A673 (cell line): Measurements from ENCODE around the gene FAM180A. TPM values are rescaled to one million over a fixed set of nuclear protein-coding genes. Genes with fewer than 3 reads are reported as not detected.
"Not testable (repeated sequence)": the region's sequence is repeated elsewhere in the genome, so short reads cannot be mapped to it uniquely, and the experiment has no call there.

Experiments
- BruUV-seq: library from RNA; stranded (reverse); fragments of 400-500 nt; replicated peaks from 2 replicates; lab custom pipeline; 2021; lab: Mats Ljungman, UMichigan
- CTCF ChIA-PET: fragments of 300-600 bp; sonication (Branson Sonifier 250); formaldehyde crosslinking; loops from one replicate; lab custom pipeline; 2022; ENCODE audit warnings: antibody characterized with exemption; lab: Charles Lee
- POLR2A ChIA-PET: fragments of 300-600 bp; sonication (Branson Sonifier 250); formaldehyde crosslinking; loops from one replicate; lab custom pipeline; 2022; ENCODE audit warnings: antibody characterized with exemption; ENCODE audit not compliant: low non-redundant PET; lab: Charles Lee
- DNase-seq: peaks from one replicate; pipeline ENCODE4 v3.0.0-alpha.2; 2015; ENCODE audit warnings: low spot score
- H3K27ac ChIP-seq: fragments of 200-600 bp; sonication (generic); 2 replicates; pipeline ENCODE4 v1.5.1; 2016; ENCODE audit warnings: mixed run types, low read depth, mild to moderate bottlenecking, mixed read lengths, antibody characterized with exemption, low read length; ENCODE audit not compliant: poor library complexity, severe bottlenecking
- H3K27me3 ChIP-seq: fragments of 200-600 bp; sonication (generic); replicated peaks from 2 replicates; pipeline ENCODE4 v1.6.1; 2017; ENCODE audit warnings: mixed run types, low read depth, mild to moderate bottlenecking, mixed read lengths, antibody characterized with exemption, low read length; ENCODE audit not compliant: insufficient read depth, poor library complexity
- H3K36me3 ChIP-seq: fragments of 200-600 bp; sonication (generic); 2 replicates; pipeline ENCODE4 v1.6.1; 2016; ENCODE audit warnings: mixed run types, mild to moderate bottlenecking, mixed read lengths, antibody characterized with exemption, low read length; ENCODE audit not compliant: insufficient read depth, poor library complexity, severe bottlenecking
- H3K4me1 ChIP-seq: fragments of 200-600 bp; sonication (generic); 2 replicates; pipeline ENCODE4 v1.6.1; 2017; ENCODE audit warnings: mixed run types, mild to moderate bottlenecking, mixed read lengths, antibody characterized with exemption, low read length; ENCODE audit not compliant: insufficient read depth, poor library complexity, severe bottlenecking
- H3K4me3 ChIP-seq: fragments of 200-600 bp; sonication (generic); 2 replicates; pipeline ENCODE4 v1.5.1; 2016; ENCODE audit warnings: low read depth, mixed run types, mild to moderate bottlenecking, mixed read lengths, low read length; ENCODE audit not compliant: poor library complexity, severe bottlenecking
- H3K9me3 ChIP-seq: fragments of 200-600 bp; sonication (generic); 2 replicates; pipeline ENCODE4 v1.6.1; 2016; ENCODE audit warnings: mixed run types, low read depth, mild to moderate bottlenecking, mixed read lengths, antibody characterized with exemption, low read length; ENCODE audit not compliant: poor library complexity, severe bottlenecking
- CTCF ChIP-seq: fragments of 300-800, 200-600 bp; sonication (generic); conservative IDR thresholded peaks from 2 replicates; pipeline ENCODE4 v1.5.1; 2017; ENCODE audit warnings: low read depth, mild to moderate bottlenecking, antibody characterized with exemption, low read length, moderate library complexity, mixed read lengths
- EZH2 ChIP-seq: fragments of 200-600 bp; sonication (generic); IDR thresholded peaks from 2 replicates; pipeline ENCODE4 v1.6.1; 2017; ENCODE audit warnings: borderline replicate concordance, low read depth, mild to moderate bottlenecking, mixed read lengths, antibody characterized with exemption, low read length; ENCODE audit not compliant: poor library complexity, severe bottlenecking
- intact Hi-C: fragments of 100-400 bp; cut with micrococcal nuclease; formaldehyde crosslinking; loops from one replicate; pipeline ENCODE4 v1.10.0; 2022; ENCODE audit not compliant: unreplicated experiment
- total RNA-seq: library from RNA; stranded (reverse); gene quantifications from 2 replicates; pipeline ENCODE4 v1.2.3, GENCODE V29; 2021

FAM180A gene
- total RNA-seq, 1 experiment from 2014 or later = not detected

- Histone ChIP-seq H3K9me3 (peaks cover 13% of the 10 kb centered on the region), H3K27ac (no peak overlapping the region), H3K4me3 (no peak overlapping the region), H3K36me3 (no peaks in the 10 kb centered on the region), H3K4me1 (no peaks in the 10 kb centered on the region), H3K27me3 (no peaks in the 10 kb centered on the region)
- intact Hi-C loops = no loop called here
- DNase-seq = no peak
- ChIA-PET POLR2A (no interaction called here), CTCF (no interaction called here)
- BruUV-seq = no TSS peak
- no peak for TF ChIP-seq EZH2
- TF ChIP-seq CTCF = no peak
Observed at GRCh38 chr7:135777626-135778398, 29.2 kb upstream of the FAM180A start.

GRCh38 chr7:135775915-135776314 is 27.3 kb upstream of the FAM180A start:
- H3K4me3 ChIP-seq, H3K27me3 ChIP-seq, BruUV-seq, H3K36me3 ChIP-seq, H3K4me1 ChIP-seq, CTCF ChIA-PET, intact Hi-C loops, POLR2A ChIA-PET, DNase-seq, H3K27ac ChIP-seq: not testable (repeated sequence)
- peaks cover 13% of the 10 kb centered on the region for H3K9me3 ChIP-seq

- no peaks in the 10 kb centered on the region for H3K4me1 ChIP-seq
- H3K27me3 ChIP-seq = no peaks in the 10 kb centered on the region
- no peak overlapping the region for H3K27ac ChIP-seq
- TF ChIP-seq CTCF (no peak), EZH2 (no peak)
- ChIA-PET POLR2A (no interaction called here), CTCF (no interaction called here)
- no peaks in the 10 kb centered on the region for H3K36me3 ChIP-seq
- intact Hi-C loops = no loop called here
- no peak for DNase-seq
- no peak overlapping the region for H3K4me3 ChIP-seq
- BruUV-seq = no TSS peak
- peaks cover 13% of the 10 kb centered on the region for H3K9me3 ChIP-seq
Observed at GRCh38 chr7:135775230-135775629, 26.6 kb upstream of the FAM180A start.

GRCh38 chr7:135774284-135774683 is 25.7 kb upstream of the FAM180A start:
- H3K36me3 ChIP-seq = no peaks in the 10 kb centered on the region
- CTCF ChIA-PET = no interaction called here
- H3K9me3 ChIP-seq = peaks cover 13% of the 10 kb centered on the region
- H3K27me3 ChIP-seq = peaks cover under 1% of the 10 kb centered on the region
- BruUV-seq = no TSS peak
- TF ChIP-seq CTCF (no peak), EZH2 (no peak)
- H3K4me3 ChIP-seq = no peak overlapping the region
- H3K4me1 ChIP-seq = no peaks in the 10 kb centered on the region
- POLR2A ChIA-PET = no interaction called here
- no peak overlapping the region for H3K27ac ChIP-seq
- DNase-seq = no peak
- intact Hi-C loops = no loop called here
